GM15510 (cell line): ENCODE data around the gene ANP32D.

Source experiments
- POLR2A ChIP-seq: IDR thresholded peaks from 3 replicates; pipeline ENCODE4 v1.6.1; 2011; ENCODE audit warnings: borderline replicate concordance; ENCODE audit not compliant: insufficient read length; ENCODE audit errors: extremely low read depth

Gene ANP32D

GRCh38 chr12:48472259-48472658 is at the start of gene ANP32D:
ANP32D (plus strand) TSS chr12:48472559; CDS start chr12:48472665, 106 bp downstream.
- no peak for TF ChIP-seq POLR2A

- TF ChIP-seq POLR2A = no peak
Measured at GRCh38 chr12:48423171-48423570, 49.2 kb upstream of the ANP32D start.

GRCh38 chr12:48424644-48425043 is 47.7 kb upstream of the ANP32D start:
- TF ChIP-seq POLR2A = no peak

- no peak for TF ChIP-seq POLR2A
Measured at GRCh38 chr12:48441069-48441468, 31.3 kb upstream of the ANP32D start.

GRCh38 chr12:48442179-48442847 is 30.0 kb upstream of the ANP32D start:
- TF ChIP-seq POLR2A = no peak

GRCh38 chr12:48445538-48445937 is 26.8 kb upstream of the ANP32D start:
- TF ChIP-seq POLR2A = no peak

GRCh38 chr12:48446161-48446776 is 26.1 kb upstream of the ANP32D start:
- no peak for TF ChIP-seq POLR2A

- TF ChIP-seq POLR2A = no peak
Measured at GRCh38 chr12:48447755-48448154, 24.6 kb upstream of the ANP32D start.

- no peak for TF ChIP-seq POLR2A
Measured at GRCh38 chr12:48451372-48451771, 21.0 kb upstream of the ANP32D start.

- TF ChIP-seq POLR2A = no peak
Measured at GRCh38 chr12:48454667-48455066, 17.7 kb upstream of the ANP32D start.

GRCh38 chr12:48455116-48455515 is 17.2 kb upstream of the ANP32D start:
- TF ChIP-seq POLR2A = no peak

- TF ChIP-seq POLR2A = no peak
Measured at GRCh38 chr12:48459259-48459658, 13.1 kb upstream of the ANP32D start.

- TF ChIP-seq POLR2A = no peak
Measured at GRCh38 chr12:48473061-48473460, 702 bp downstream of the ANP32D start.

- TF ChIP-seq POLR2A = no peak
Measured at GRCh38 chr12:48482198-48482597, 9.8 kb downstream of the ANP32D start, which contains the start of gene C12orf54. C12orf54 (plus strand) TSS chr12:48482498; CDS start chr12:48483297, 799 bp downstream.

- no peak for TF ChIP-seq POLR2A
Measured at GRCh38 chr12:48482930-48483329, 10.6 kb downstream of the ANP32D start.

GRCh38 chr12:48486261-48486660 is 13.9 kb downstream of the ANP32D start:
- TF ChIP-seq POLR2A = no peak
